ENCODE data around the gene MSLN. TPM values are rescaled to one million over a fixed set of nuclear protein-coding genes. Genes with fewer than 3 reads are reported as not detected.

Gene MSLN
- total RNA-seq, 1 donor from 2014 or later, result 1.9 TPM

- ATAC-seq (peak; percentile 76), DNase-seq (ENCODE audit: missing footprints) (no peak)
- intact Hi-C loops (cut with DNase I), result loop anchor here (1.0 to 2.0 kb wide), 2 partner anchors 242 to 289 kb away; no protein-coding TSS in a partner anchor
Measured at GRCh38 chr16:813204-813915, 52.8 kb downstream of the MSLN start.

- DNase-seq (ENCODE audit: missing footprints) (no peak), ATAC-seq (no peak)
- intact Hi-C loops (cut with DNase I), result loop anchor here (1.0 to 2.0 kb wide), 2 partner anchors 241 to 289 kb away; no protein-coding TSS in a partner anchor
Measured at GRCh38 chr16:813916-814412, 53.4 kb downstream of the MSLN start.

GRCh38 chr16:814974-815373 is 54.4 kb downstream of the MSLN start:
- ATAC-seq (no peak), DNase-seq (ENCODE audit: missing footprints) (no peak)
- intact Hi-C loops (cut with DNase I), result no loop called here

- intact Hi-C loops (cut with DNase I), result no loop called here
- ATAC-seq (no peak), DNase-seq (ENCODE audit: missing footprints) (no peak)
Measured at GRCh38 chr16:815861-816260, 55.3 kb downstream of the MSLN start.

GRCh38 chr16:817001-817906 is 56.7 kb downstream of the MSLN start:
- DNase-seq (ENCODE audit: missing footprints) (no peak), ATAC-seq (no peak)
- intact Hi-C loops (cut with DNase I), result no loop called here

GRCh38 chr16:818132-818531 is 57.6 kb downstream of the MSLN start:
- ATAC-seq (no peak), DNase-seq (ENCODE audit: missing footprints) (no peak)
- intact Hi-C loops (cut with DNase I), result no loop called here

Small RNA genes within 50 kb of the gene (microRNA-seq; reads per million reads assigned to microRNA genes)
- gene MIR662, result not detected

Other genes starting within 250 kb of the MSLN start
- 16.8 TPM for gene CAPN15, start 233.0 kb upstream of the MSLN start, total RNA-seq
- not detected for gene PRR35, start 200.3 kb upstream of the MSLN start, total RNA-seq
- 0.57 TPM for gene NHLRC4, start 193.7 kb upstream of the MSLN start, total RNA-seq
- 16.6 TPM for gene PIGQ, start 190.8 kb upstream of the MSLN start, total RNA-seq
- gene RAB40C, start 170.7 kb upstream of the MSLN start, total RNA-seq, result 8.8 TPM
- 0.16 TPM for gene WFIKKN1, start 129.7 kb upstream of the MSLN start, total RNA-seq
- gene METTL26, start 124.4 kb upstream of the MSLN start, total RNA-seq, result 53.5 TPM
- gene MCRIP2, start 118.9 kb upstream of the MSLN start, total RNA-seq, result 194 TPM
- 7.7 TPM for gene WDR90, start 111.4 kb upstream of the MSLN start, total RNA-seq
- gene RHOT2, start 92.6 kb upstream of the MSLN start, total RNA-seq, result 86.0 TPM
- 2.1 TPM for gene RHBDL1, start 85.1 kb upstream of the MSLN start, total RNA-seq
- gene STUB1, start 80.3 kb upstream of the MSLN start, total RNA-seq, result 120 TPM
- gene JMJD8, start 76.4 kb upstream of the MSLN start, total RNA-seq, result 46.4 TPM
- 7.8 TPM for gene WDR24, start 70.3 kb upstream of the MSLN start, total RNA-seq
- gene FBXL16, start 54.9 kb upstream of the MSLN start, total RNA-seq, result not detected
- 60.4 TPM for gene METRN, start 45.6 kb upstream of the MSLN start, total RNA-seq
- gene ANTKMT, start 39.6 kb upstream of the MSLN start, total RNA-seq, result 29.1 TPM
- gene CCDC78, start 34.3 kb upstream of the MSLN start, total RNA-seq, result 0.49 TPM
- gene HAGHL, start 33.6 kb upstream of the MSLN start, total RNA-seq, result 18.7 TPM
- gene CIAO3, start 19.7 kb upstream of the MSLN start, total RNA-seq, result 32.2 TPM
- 9.7 TPM for gene RPUSD1, start 27.6 kb downstream of the MSLN start, total RNA-seq
- gene CHTF18, start 27.9 kb downstream of the MSLN start, total RNA-seq, result 6.4 TPM
- gene GNG13, start 40.0 kb downstream of the MSLN start, total RNA-seq, result not detected
- gene LMF1, start 210.2 kb downstream of the MSLN start, total RNA-seq, result 8.1 TPM
- gene SOX8, start 221.0 kb downstream of the MSLN start, total RNA-seq, result 0.89 TPM

All from Right ventricle myocardium inferior (tissue), 1 donor.